GM23338 (cell line): ENCODE data around the gene ZNF451.

Experiments
- CREB1 ChIP-seq: fragments of 250-450 bp; sonication (Bioruptor Pico); IDR thresholded peaks from 2 replicates; pipeline ENCODE4 v1.5.0; 2020; ENCODE audit warnings: low read depth, mild to moderate bottlenecking, moderate library complexity
- CTCF ChIP-seq, 2 experiments: fragments of 200-600 bp in 1 of 2; sonication (generic) in 1 of 2; conservative IDR thresholded peaks; 2 replicates each; pipeline versions ENCODE4 v1.5.1 to v1.6.1; 2016 to 2017; ENCODE audit warnings: antibody characterized with exemption in 2 of 2, low read depth in 2 of 2, mild to moderate bottlenecking in 2 of 2, moderate library complexity in 1 of 2
- ETS1 ChIP-seq: IDR thresholded peaks from 2 replicates; pipeline ENCODE4 v1.6.1; 2016; ENCODE audit warnings: antibody characterized with exemption
- EZH2 ChIP-seq: fragments of 200-600 bp; sonication (generic); IDR thresholded peaks from one replicate; pipeline ENCODE4 v1.8.0; 2017; ENCODE audit warnings: antibody characterized with exemption, mild to moderate bottlenecking, low read depth; ENCODE audit not compliant: unreplicated experiment
- EZH2phosphoT487 ChIP-seq: fragments of 200-600 bp; sonication (generic); IDR thresholded peaks from one replicate; pipeline ENCODE4 v1.8.1; 2018; ENCODE audit warnings: antibody characterized with exemption; ENCODE audit not compliant: unreplicated experiment
- JUNB ChIP-seq: IDR thresholded peaks from one replicate; pipeline ENCODE4 v1.6.1; 2016; ENCODE audit warnings: antibody characterized with exemption; ENCODE audit not compliant: unreplicated experiment
- POLR2AphosphoS5 ChIP-seq: IDR thresholded peaks from 2 replicates; pipeline ENCODE4 v1.6.1; 2016; ENCODE audit warnings: antibody characterized with exemption, low read depth
- REST ChIP-seq: IDR thresholded peaks from one replicate; pipeline ENCODE4 v1.6.1; 2018; ENCODE audit warnings: antibody characterized with exemption; ENCODE audit not compliant: unreplicated experiment

- TF ChIP-seq CTCF (conservative IDR thresholded peaks at IDR 0.05; ENCODE audit: low read depth in 2 of 2) (no peak), POLR2AphosphoS5 (no peak), CREB1 (CRISPR knock-in tag) (no peak), EZH2phosphoT487 (no peak), ETS1 (no peak), EZH2 (no peak), REST (no peak), JUNB (no peak)
Measured at GRCh38 chr6:57087916-57088315, 2.1 kb upstream of the ZNF451 start.
